NCI-H345 treated with DMSO at 0.1 percent for 48 hours (cell line): ENCODE measurements around the gene MUC22.
"Not testable (repeated sequence)": the region's sequence is repeated elsewhere in the genome, so short reads cannot be mapped to it uniquely, and the experiment has no call there.

Experiments used
- DNase-seq: peaks from one replicate; lab custom pipeline; 2025; ENCODE audit not compliant: unreplicated experiment; lab: John Stamatoyannopoulos, UW

The MUC22 gene

DNA sequence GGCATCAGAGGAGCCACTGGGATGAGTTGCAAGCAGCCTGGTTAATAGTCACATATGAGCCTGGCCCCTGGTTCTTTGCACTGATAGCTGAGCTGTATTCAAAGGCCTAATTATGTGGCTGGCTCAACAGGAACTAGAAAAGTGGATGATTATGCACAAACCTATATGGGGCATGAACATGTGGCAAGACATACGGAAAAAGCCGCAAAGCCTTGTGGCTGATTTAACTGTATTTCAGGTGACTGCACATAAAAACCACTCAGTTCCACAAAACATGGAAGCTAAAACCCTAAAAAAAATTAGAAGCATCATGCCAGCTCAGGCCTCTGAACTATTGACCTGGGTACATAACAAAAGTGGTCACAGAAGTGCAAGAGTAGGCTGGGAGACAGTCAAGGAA is 13.0 kb upstream of the MUC22 start:
- DNase-seq = no peak

DNA sequence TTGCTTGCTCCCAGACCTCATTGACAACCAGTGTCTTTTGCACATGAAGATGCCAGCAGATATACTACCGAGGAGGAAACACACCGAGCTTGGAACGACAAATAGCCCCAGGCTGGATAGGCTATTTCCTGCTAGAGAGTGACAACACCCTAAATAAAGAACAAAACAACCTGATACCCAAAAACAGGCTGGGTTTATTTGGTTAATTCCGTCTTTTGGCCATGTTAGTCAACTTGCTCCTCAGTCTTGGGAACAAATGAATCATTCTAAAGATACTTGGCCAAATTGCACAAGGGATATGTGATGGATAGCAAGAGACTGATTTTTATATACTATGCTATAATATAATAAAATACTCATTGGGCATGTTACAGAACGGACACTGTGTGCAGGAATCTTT is 11.5 kb upstream of the MUC22 start:
- no peak for DNase-seq

DNA sequence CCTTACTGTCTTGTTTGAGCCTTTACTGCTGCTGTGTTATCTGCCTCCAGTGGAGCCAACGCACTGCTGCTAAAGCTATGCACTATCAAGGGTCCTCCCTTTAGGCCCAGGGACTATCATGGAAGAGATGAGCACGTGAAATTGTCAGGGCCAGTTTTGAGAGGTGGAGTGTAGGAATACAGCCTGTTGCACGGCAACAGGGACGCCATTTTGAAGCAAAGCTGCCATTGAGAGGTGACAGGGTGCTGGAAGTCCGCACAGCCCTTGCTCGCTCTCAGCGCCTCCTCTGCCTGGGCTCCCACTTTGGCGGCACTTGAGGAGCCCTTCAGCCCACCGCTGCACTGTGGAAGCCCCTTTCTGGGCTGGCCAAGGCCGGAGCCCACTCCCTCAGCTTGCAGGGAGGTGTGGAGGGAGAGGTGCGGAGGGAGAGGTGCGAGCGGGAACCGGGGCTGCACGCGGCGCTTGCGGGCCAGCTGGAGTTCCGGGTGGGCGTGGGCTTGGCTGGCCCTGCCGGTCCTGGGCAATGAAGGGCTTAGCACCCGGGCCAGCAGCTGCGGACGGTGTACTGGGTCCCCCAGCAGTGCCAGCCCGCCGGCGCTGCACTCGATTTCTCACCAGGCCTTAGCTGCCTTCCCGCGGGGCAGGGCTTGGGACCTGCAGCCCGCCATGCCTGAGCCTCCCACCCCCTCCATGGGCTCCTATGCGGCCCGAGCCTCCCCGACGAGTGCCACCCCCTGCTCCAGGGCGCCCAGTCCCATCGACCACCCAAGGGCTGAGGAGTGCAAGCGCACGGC is 10.0 kb upstream of the MUC22 start:
- not testable (repeated sequence) for DNase-seq

DNA sequence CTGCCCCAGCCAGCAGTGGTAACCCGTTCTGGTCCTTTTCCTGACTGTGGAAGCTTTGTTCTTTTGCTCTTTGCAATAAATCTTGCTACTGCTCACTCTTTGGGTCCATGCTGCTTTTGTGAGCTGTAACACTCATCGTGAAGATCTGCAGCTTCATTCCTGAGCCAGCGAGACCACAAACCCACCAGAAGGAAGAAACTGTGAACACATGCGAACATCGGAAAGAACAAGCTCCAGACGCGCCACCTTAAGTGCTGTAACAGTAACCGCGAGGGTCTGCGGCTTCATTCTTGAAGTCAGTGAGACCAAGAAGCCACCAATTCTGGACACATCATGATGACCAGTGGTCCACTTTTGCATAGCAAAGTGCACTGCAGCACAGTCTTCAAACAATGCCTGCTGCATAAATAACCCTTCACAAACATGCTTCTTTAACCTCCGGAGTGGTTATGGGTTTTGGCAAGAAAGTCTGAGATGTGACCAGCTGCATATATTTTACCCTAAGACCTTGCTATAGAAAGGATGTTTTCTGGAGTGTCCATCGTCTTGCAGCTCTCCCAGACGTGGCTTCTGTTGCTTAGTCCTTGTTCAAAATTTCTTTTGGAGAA is 8.9 kb upstream of the MUC22 start:
- no peak for DNase-seq

DNA sequence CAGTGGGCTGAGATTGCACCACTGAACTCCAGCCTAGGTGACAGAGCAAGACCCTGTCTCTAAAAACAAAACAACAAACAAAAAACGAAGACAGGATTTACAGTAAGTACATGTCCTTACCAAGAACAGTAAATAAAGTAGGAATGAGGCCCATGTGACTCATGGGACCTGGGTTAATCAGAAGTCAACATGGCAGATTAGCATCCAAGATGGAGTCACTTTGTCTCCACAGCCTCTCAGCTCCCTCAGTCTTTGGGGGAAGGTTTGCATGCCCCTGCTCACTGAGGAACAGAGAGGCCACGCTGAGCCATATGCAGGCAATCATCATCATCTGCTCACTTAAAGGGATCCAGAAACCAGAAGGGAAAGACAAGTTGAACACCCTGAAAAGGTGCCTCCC is 7.8 kb upstream of the MUC22 start:
- DNase-seq = no peak

DNA sequence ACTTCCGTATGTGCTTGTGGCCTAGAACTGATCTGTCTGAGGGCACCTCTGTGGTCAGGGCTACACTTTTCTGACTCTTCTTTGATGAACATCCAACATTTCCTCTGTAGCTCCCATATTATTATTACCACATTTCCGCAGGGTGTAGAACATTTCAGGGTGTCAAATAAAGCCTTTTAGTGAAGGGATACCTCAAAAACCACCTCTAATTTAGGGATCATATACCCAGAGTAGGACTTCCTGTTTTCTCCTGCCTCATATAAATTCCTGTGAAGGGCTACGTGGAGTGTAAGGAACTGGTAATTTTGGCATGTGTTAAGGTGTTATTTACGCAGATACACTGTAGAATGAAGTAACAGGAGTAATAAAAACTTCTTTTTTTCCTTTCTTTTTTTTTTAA is 5.5 kb upstream of the MUC22 start:
- DNase-seq = no peak

DNA sequence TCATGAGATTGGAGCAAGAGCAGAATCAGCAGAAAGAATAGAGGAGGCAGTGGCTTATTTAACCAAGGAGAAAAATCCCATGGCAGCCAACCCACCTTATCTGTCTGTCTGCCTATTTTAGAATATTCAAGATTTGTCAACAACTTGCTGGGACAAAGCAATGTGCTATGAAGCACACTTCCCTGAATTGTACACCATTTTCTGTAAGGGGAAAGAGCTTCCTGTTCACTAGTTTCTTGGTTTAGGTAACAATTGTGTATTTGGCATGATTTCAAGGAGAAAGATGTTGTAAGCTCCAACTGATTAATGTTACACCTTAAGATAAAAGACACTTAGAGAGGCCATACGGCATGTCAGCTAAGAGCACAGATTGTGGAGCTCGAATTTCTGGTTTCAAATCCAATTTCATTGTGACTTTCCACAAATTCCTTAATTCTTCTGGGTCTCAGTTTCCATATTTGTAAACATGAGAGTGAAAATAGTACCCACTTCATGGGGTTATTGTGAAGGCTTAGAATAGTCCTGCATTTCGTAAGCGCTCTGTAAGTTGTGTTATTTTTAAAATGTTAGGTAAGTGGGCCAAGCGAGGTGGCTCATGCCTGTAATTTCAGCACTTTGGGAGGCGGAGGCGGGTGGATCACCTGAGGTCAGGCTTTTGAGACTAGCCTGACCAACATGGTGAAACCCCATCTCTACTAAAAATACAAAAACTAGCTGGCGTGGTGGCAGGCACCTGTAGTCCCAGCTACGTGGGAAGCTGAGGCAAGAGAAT is 4.8 kb upstream of the MUC22 start:
- no peak for DNase-seq

DNA sequence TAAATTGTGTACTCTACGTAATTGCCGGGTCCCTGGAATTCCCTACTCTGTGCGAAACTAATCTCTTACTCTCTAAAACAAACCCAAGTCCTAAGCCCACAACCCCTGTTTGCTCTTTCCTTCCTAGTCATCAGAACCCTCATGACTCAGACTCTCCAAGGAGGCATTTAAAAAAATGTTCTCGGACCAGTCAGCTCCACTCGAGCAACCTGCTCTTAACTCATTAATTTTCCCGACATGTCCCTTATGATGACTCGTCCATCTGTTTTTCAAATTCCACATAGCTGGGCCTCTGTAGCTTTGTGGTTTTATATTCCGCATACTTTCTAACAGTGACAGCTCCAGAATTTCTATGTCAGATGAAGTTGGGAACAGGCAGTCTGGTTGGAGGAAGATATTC is 2.6 kb upstream of the MUC22 start:
- no peak for DNase-seq

DNA sequence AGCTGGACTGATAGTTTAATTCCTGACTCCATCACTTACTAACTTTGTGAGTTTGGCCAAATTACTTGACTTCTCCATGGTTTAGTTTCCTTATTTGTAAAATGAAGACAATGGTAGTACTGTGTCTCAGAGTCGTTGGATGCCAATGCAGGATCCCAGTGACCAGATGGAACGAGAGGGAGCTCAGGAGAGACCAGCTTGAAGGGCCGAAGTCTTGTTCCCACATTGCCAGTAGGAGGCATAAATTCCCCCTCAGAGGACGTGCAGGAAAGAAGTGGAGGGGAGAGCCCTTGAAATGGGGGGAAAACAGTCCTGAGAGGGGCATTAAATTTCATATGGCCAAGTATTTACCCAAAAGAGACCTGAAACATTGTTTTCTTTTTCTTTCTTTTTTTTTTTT is 2.1 kb upstream of the MUC22 start:
- no peak for DNase-seq

DNA sequence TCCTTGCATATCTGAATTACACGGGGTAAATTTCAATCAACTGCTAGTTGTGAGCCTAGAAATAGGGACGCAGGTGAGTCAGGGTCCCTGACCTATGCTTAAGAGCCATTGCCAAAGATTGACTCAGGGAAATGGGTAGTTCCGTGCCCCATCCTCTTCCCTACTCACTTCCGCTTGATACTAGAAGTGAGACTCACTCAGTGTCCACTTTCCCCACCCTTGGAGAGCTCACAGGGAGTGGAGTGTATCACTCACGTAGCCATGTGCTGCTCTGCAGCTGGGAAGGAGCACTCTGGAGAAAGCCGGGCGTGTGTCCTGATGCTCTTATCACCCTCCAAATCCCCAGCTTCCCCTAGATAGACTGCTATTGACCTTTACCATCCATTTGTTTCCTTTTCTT is 543 bp upstream of the MUC22 start:
- DNase-seq = no peak

DNA sequence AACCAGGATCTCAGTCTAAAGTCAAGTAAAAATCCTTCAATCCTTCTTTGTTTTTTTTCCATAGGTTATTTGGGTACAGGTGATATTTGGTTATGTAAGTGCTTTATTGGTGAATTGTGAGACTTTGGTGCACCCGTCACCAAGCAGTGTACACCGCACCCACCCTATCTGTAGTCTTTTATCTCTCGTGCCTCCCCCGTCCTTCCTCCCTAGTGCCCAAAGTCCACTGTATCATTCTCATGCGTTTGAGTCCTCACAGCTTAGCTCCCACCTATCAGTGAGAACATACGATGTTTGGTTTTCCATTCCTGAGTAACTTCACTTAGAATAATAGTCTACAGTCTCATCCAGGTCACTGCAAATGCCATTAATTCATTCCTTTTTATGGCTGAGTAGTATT is 879 bp downstream of the MUC22 start:
- DNase-seq = no peak

DNA sequence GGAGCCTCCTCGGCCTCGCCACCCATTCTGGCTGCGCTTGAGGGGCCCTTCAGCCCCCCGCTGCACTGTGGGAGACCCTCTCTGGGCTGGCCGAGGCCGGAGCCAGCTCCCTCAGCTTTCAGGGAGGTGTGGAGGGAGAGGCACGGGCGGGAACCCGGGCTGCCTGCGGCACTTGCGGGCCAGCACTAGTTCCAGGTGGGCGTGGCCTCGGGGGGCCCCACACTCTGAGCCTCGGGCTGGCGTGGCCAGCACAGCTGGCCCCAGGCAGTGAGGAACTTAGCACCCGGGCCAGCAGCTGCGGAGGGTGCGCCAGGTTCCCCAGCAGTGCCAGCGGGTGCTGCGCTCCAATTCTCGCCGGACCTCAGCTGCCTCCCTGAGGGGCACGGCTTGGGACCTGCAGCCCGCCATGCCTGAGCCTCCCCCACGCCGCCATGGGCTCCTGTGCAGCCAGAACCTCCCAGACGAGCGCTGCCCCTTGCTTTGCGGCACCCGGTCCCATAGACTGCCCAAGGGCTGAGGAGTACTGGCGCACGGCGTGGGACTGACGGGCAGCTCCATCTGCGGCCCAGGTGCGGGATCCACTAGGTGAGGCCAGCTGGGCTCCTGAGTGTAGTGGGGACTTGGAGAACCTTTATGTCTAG is 6.5 kb downstream of the MUC22 start:
- DNase-seq = no peak

DNA sequence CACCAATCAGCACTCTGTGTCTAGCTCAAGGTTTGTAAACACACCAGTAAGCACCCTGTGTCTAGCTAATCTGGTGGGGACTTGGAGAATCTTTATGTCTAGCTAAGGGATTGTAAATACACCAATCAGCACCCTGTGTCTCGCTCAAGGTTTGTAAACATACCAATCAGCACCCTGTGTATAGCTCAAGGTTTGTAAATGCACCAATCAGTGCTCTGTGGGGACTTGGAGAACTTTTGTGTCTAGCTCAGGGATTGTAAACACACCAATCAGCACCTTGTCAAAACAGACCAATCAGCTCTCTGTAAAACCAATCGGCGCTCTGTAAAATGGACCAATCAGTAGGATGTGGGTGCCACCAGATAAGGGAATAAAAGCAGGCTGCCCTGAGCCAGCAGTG is 7.2 kb downstream of the MUC22 start:
- not testable (repeated sequence) for DNase-seq

DNA sequence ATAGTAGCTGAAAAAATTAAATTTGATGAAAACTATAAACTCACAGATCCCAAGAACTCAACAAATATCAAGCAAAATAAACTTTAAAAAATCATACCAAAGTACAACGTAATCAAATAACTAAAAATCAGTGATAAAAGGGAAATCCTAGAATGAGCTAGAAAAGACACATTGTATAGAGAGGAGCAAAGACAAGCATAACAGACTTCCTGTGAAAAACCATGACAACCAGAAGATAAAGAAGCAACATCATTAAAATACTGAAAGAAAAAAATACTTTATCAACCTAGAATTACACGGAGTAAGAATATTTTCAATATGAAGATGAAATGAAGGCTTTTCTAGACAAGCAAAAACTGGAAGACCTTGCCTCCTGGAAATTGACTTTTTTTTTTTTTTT is 9.8 kb downstream of the MUC22 start:
- DNase-seq = no peak

DNA sequence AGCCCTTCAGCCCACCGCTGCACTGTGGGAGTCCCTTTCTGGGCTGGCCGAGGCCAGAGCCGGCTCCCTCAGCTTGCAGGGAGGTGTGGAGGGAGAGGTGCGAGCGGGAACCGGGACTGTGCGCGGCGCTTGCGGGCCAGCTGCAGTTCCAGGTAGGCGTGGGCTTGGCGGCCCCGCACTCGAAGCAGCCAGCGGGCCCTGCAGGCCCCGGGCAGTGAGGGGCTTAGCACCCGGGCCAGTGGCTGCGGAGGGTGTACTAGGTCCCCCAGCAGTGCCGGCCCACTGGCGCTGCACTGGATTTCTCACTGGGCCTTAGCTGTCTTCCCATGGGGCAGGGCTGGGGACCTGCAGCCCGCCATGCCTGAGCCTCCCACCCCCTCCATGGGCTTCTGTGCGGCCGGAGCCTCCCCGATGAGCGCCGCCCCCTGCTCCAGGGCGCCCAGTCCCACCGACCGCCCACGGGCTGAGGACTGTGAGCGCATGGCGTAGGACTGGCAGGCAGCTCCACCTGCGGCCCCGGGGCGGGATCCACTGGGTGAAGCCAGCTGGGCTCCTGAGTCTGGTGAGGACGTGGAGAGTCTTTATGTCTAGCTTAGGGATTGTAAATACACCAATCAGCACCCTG is 10.5 kb downstream of the MUC22 start:
- not testable (repeated sequence) for DNase-seq

DNA sequence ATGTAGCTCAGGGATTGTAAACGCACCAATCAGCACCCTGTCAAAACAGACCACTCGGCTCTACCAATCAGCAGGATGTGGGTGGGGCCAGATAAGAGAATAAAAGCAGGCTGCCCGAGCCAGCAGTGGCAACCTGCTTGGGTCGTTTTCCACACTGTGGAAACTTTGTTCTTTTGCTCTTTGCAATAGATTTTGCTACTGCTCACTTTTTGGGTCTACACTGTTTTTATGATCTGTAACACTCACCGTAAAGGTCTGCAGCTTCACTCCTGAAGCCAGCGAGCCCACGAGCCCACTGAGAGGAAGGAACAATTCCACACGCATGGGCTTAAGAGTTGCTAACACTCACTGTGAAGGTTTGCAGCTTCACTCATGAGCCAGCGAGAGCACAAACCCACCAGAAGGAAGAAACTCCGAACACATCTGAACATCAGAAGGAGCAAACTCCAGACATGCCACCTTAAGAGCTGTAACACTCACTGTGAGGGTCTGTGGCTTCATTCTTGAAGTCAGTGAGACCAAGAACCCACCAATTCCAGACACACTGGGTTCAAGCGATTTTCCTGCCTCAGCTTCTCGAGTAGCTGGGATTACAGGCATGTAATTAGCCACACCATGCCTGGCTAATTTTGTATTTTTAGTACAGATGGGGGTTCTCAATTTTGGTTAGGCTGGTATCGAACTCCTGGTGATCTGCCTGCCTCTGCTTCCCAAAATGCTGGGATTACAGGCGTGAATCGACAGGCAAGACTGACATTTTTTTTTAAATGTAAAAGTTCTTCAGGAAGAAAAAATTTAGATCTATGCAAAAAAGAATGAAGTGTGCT is 11.6 kb downstream of the MUC22 start:
- not testable (repeated sequence) for DNase-seq

DNA sequence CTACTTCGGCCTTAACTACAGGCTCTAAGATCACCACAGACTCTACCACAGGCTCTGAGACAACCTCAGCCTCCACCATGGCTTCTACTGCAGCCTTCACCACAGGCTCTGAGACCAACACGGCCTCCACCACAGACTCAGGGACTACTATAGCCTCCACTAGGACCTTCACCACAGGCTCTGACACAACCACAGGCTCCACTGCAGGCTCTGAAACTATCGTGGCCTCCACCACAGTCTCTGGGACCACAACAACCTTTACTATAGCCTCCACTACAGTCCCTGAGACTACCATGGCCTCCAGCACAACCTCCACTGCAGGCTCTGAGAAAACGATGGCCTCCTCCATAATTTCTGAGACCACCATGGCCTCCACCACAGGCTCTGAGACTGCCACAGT is 15.3 kb downstream of the MUC22 start:
- DNase-seq = no peak

DNA sequence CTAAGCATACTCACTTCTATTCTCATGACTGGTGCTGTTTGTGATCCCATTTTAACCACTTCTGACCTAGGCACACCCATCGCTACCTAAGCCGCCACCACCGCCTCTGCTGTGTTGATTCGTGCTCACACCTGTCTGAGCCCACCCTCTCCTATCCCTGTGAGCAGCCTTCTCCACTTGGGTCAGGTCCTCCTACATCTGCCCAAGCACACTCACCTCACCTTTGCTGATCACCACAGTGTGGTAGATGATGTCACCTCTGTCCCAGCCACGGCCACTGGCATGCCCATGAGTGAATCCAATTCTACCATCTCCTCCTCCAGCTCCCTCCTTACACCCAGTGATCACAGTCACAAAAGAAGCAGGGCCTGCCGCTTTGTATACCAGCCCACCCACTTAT is 20.8 kb downstream of the MUC22 start:
- DNase-seq = no peak

DNA sequence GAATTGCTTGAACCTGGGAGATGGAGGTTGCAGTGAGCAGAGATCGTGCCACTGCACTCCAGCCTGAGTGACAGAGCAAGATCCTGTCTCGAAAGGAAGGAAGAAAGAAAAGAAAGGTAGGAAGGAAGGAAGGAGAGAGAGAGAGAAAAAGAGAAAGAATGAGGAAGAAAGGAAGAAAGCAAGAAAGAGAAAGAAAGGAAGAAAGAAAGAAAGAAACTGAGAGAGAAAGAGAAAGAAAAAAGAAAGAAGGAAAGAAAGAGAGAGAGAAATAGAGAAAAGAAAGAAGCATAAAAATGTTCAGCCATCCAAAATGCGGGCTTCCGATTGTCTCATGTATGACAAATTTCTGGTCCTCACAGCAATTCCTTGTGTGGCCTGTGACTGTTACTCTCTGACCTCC is 22.8 kb downstream of the MUC22 start:
- no peak for DNase-seq

DNA sequence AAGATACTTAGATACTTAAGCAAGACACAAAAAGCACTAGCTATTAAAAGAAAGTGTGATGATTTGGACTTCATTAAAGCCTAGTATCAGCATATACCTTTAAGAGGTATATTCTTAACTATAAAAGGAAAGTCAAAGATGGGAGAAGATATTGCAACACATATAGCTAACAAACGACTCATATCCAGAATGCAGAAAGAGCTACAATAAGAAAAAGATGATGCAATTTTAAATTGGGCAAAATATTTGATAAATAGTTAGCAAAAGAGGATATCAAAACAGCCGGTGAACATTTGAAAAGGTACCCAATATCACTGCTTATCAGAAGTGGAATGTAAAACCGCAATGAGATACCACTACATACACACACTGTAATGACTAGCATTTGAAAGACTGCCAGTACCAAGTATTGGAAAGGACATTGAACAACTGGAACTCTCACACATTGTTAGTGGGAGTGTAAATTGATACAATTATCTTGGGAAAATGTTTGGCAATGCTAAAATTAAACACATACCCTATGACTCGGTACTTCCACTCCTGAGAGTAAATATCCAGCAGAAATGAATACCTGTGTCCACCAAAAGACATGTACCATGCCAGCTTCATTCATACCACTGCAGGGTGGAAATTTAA is 25.7 kb downstream of the MUC22 start:
- DNase-seq = no peak
